Ovary (tissue), 9 donors: Measurements from ENCODE around the gene WWC1. TPM values are rescaled to one million over a fixed set of nuclear protein-coding genes. Genes with fewer than 3 reads are reported as not detected.

Experiments used
- DNase-seq, 5 donors: peaks; one replicate each; pipeline ENCODE4 v3.0.0-alpha.2; 2019 to 2020
- H3K27ac ChIP-seq, 2 donors: fragments of 200-600 bp; one replicate each; pipeline versions ENCODE4 v1.5.1 to v1.8.0; 2019 to 2022
- H3K27me3 ChIP-seq: fragments of 200-600 bp; one replicate; pipeline ENCODE4 v1.8.0; 2022
- H3K36me3 ChIP-seq: fragments of 200-600 bp; sonication (generic); one replicate; pipeline ENCODE4 v1.5.1; 2019
- H3K4me1 ChIP-seq: one replicate; pipeline ENCODE4 v1.8.1; 2013; ENCODE audit warnings: mild to moderate bottlenecking, moderate library complexity; ENCODE audit not compliant: insufficient read depth
- H3K4me3 ChIP-seq: fragments of 200-600 bp; sonication (generic); one replicate; pipeline ENCODE4 v1.5.1; 2017
- H3K9me3 ChIP-seq, 2 donors: fragments of 200-600 bp in 1 of 2; sonication (generic) in 1 of 2; one replicate each; pipeline versions ENCODE4 v1.5.1 to v1.8.1; 2013 to 2019; ENCODE audit warnings: mild to moderate bottlenecking in 1 of 2, moderate library complexity in 1 of 2
- EP300 ChIP-seq: sonication (generic); formaldehyde crosslinking; IDR thresholded peaks from one replicate; pipeline ENCODE4 v1.6.1; 2017; ENCODE audit warnings: antibody characterized with exemption
- POLR2A ChIP-seq: fragments of 450-650 bp; IDR thresholded peaks from one replicate; pipeline ENCODE4 v1.6.1; 2017; ENCODE audit warnings: antibody characterized with exemption, mild to moderate bottlenecking, moderate library complexity
- WGBS, 3 donors: extraction: QIAGEN DNeasy Blood & Tissue Kit in 1 of 3; methylation state at CpG; one replicate each; pipeline versions ENCODE4 v1.1.5 to v1.1.7; 2013 to 2017; 5-methylcytosine and 5-hydroxymethylcytosine counted together
- intact Hi-C, 4 donors: fragments of 100-400 bp; cut with DNase I; formaldehyde crosslinking; loops; one replicate each; pipeline versions ENCODE4 v1.11.0 to v1.15.1; 2022 to 2023
- polyA plus RNA-seq, 2 donors: library from polyadenylated mRNA; stranded (reverse); fragments of 200-250 nt in 1 of 2; fragments of 350-450 nt in 1 of 2; fragmentation: Illumina TruSeq in 1 of 2; extraction: RNeasy Lipid Tissue Mini Kit (QIAGEN cat#74804) in 1 of 2; gene quantifications; one replicate each; pipeline ENCODE4 v1.2.3, GENCODE V29; 2013 to 2014
- total RNA-seq, 7 donors: library from RNA; depleted of rRNA in 2 of 7; stranded (reverse); fragments of >200 nt in 2 of 7; fragmentation: NEBNext Ultra II Directional in 3 of 7; extraction: Animal tissue kit (Norgen Biotek cat#: 25700) in 3 of 7; gene quantifications; one replicate each; pipeline versions ENCODE4 v1.1.0 to v1.2.4, GENCODE V29; 2016 to 2023
- TF ChIP-seq, protein P1 (sequence below), 3 donors: fragments of 450-650 bp in 2 of 3; fragments of 200-600 bp in 1 of 3; IDR thresholded peaks; one replicate each; pipeline versions ENCODE4 v1.5.1 to v1.8.0; 2016 to 2022; ENCODE audit warnings: antibody characterized with exemption in 3 of 3, mild to moderate bottlenecking in 1 of 3
- donor health status: DM: no; HTN: no; CAD: no; lungs with moderate emphysema.
- donor health status: DM: no; HTN: no; CAD: no.
- donor health status: Bipolar disorder and iron deficiency.
- donor health status: DM: yes; HTN: yes; CAD: no.
- donor health status: DM: no; HTN: no; CAD: no.
- donor health status: DM: yes; HTN: yes; CAD: no.

WWC1 gene
- total and polyA plus RNA-seq, 9 donors: 0.58 to 60.3 (median 5.3) TPM

DNA sequence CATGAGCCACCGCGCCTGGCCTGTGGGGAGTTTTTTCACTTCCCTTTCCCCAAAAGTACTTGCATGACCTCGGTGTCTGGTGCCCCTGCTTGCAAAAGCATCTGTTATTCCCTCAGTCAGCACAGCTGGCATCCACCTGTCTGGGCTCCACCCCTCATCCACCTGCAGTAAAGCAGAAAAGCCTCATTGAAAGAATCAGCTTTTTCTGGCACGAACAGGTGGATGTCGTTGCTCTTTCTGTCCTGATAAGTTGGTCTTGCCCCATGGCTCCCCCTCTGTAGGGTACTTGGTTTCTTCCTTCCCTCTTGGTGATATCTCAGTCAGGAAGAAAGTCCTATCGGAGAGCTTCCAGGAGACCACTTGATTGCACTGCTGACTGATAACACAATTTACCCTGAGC, 37.4 kb downstream of the WWC1 start:
- 26 to 28% (median 27%) methylated on average over 6 of the region's 6 CpGs for WGBS, 3 donors
- H3K36me3 ChIP-seq: no peaks in the 10 kb centered on the region
- no peaks in the 10 kb centered on the region for H3K9me3 ChIP-seq
- no peak overlapping the region for H3K4me3 ChIP-seq
- intact Hi-C loops: no loop called here
- DNase-seq: no peak
- TF ChIP-seq EP300: no peak
- no peak for TF ChIP-seq POLR2A
- TF ChIP-seq, protein P1, sequence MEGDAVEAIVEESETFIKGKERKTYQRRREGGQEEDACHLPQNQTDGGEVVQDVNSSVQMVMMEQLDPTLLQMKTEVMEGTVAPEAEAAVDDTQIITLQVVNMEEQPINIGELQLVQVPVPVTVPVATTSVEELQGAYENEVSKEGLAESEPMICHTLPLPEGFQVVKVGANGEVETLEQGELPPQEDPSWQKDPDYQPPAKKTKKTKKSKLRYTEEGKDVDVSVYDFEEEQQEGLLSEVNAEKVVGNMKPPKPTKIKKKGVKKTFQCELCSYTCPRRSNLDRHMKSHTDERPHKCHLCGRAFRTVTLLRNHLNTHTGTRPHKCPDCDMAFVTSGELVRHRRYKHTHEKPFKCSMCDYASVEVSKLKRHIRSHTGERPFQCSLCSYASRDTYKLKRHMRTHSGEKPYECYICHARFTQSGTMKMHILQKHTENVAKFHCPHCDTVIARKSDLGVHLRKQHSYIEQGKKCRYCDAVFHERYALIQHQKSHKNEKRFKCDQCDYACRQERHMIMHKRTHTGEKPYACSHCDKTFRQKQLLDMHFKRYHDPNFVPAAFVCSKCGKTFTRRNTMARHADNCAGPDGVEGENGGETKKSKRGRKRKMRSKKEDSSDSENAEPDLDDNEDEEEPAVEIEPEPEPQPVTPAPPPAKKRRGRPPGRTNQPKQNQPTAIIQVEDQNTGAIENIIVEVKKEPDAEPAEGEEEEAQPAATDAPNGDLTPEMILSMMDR (IDR thresholded peaks at IDR 0.05): no peak
- H3K4me1 ChIP-seq: no peaks in the 10 kb centered on the region
- H3K27ac ChIP-seq: no peak overlapping the region
- H3K27me3 ChIP-seq: no peaks in the 10 kb centered on the region

GRCh38 chr5:168329302-168329701, 37.9 kb downstream of the WWC1 start:
- no peak for DNase-seq
- Histone ChIP-seq H3K9me3 (no peaks in the 10 kb centered on the region), H3K4me3 (no peak overlapping the region), H3K4me1 (no peaks in the 10 kb centered on the region), H3K27ac (no peak overlapping the region), H3K27me3 (no peaks in the 10 kb centered on the region), H3K36me3 (no peaks in the 10 kb centered on the region)
- 2 to 9% (median 6%) methylated on average over 4 of the region's 4 CpGs for WGBS, 3 donors
- no peak for TF ChIP-seq POLR2A
- no peak for TF ChIP-seq EP300
- TF ChIP-seq, protein P1 (IDR thresholded peaks at IDR 0.05): no peak
- intact Hi-C loops: no loop called here

GRCh38 chr5:168332042-168332441, 40.6 kb downstream of the WWC1 start:
- peaks cover 4% of the 10 kb centered on the region for H3K4me1 ChIP-seq
- H3K27ac ChIP-seq: no peak overlapping the region
- intact Hi-C loops: no loop called here
- no peak overlapping the region for H3K4me3 ChIP-seq
- H3K36me3 ChIP-seq: no peaks in the 10 kb centered on the region
- TF ChIP-seq EP300 (no peak), POLR2A (no peak)
- TF ChIP-seq, protein P1 (IDR thresholded peaks at IDR 0.05): no peak
- H3K9me3 ChIP-seq: no peaks in the 10 kb centered on the region
- no peak for DNase-seq
- H3K27me3 ChIP-seq: no peaks in the 10 kb centered on the region

DNA sequence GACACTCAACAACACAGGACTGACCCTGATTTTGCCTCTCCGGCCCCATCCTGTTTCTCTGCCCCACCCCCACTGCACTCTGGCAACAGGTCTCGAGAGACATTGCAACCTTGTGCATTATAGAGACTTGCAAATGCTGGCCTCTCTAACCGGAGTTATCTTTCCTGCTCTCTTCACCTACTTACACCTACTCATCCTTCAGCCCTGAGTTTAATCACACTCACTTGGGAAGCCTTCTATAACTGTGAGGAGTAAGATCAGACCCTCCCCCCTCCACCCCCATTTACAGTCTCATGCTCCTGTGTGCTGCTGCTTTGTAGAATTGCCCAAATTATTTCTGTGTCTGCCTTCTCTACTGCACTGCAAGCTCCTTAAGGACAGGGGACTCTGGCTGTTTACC, 42.8 kb downstream of the WWC1 start:
- H3K36me3 ChIP-seq: no peaks in the 10 kb centered on the region
- intact Hi-C loops: no loop called here
- no peak overlapping the region for H3K4me3 ChIP-seq
- no peaks in the 10 kb centered on the region for H3K27me3 ChIP-seq
- no peak for DNase-seq
- H3K4me1 ChIP-seq: peaks cover 4% of the 10 kb centered on the region
- TF ChIP-seq, protein P1 (IDR thresholded peaks at IDR 0.05): no peak
- no peak for TF ChIP-seq POLR2A
- no peak for TF ChIP-seq EP300
- H3K27ac ChIP-seq: no peak overlapping the region
- WGBS, 3 donors: 18 to 26% (median 23%) methylated on average over 3 of the region's 3 CpGs
- H3K9me3 ChIP-seq: no peaks in the 10 kb centered on the region

DNA sequence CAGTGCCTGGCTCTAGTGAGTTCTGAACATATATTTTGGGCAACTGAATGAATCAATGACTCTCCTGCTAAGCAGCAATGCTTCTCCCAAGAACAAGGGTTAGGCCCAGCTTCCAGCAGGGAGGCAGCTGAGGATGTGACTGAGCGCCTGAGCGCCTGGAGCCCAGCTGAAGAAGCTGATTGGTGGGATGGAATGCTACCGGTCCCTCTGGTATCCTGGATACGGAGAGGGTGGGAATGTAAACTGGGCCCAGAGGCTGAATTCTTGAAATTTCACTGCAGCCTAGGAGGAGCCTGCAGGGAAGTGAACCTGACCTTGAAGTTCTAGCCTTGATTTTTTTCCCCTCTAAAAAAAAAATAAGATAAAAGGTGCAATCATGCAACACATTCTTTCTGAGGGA, 43.2 kb downstream of the WWC1 start:
- TF ChIP-seq EP300: no peak
- TF ChIP-seq POLR2A: no peak
- TF ChIP-seq, protein P1 (IDR thresholded peaks at IDR 0.05): no peak
- no peak overlapping the region for H3K27ac ChIP-seq
- no peak overlapping the region for H3K4me3 ChIP-seq
- 1 to 15% (median 4%) methylated on average over 4 of the region's 4 CpGs for WGBS, 3 donors
- H3K36me3 ChIP-seq: no peaks in the 10 kb centered on the region
- no peaks in the 10 kb centered on the region for H3K27me3 ChIP-seq
- peaks cover 4% of the 10 kb centered on the region for H3K4me1 ChIP-seq
- intact Hi-C loops: no loop called here
- H3K9me3 ChIP-seq: no peaks in the 10 kb centered on the region
- peak in 4 of 5 donors; percentile 30 to 58 (median 38) for DNase-seq
